GM12878 (cell line): Measurements from ENCODE around the gene MASP1. TPM values are rescaled to one million over a fixed set of nuclear protein-coding genes. Genes with fewer than 3 reads are reported as not detected.
"Not testable (repeated sequence)": the region's sequence is repeated elsewhere in the genome, so short reads cannot be mapped to it uniquely, and the experiment has no call there.

ENCODE experiments used
- ATAC-seq: fragments of 200-7000 bp; cut with Tn5 transposase; 3 replicates; pipeline ENCODE4 v1.9.1; 2020; ENCODE audit warnings: mild to moderate bottlenecking, moderate library complexity
- BruUV-seq: library from RNA; stranded (reverse); fragments of 400-500 nt; replicated peaks from 2 replicates; lab custom pipeline; 2021; lab: Mats Ljungman, UMichigan
- CTCF ChIA-PET: fragments of 300-600 bp; sonication (Branson Sonifier 250); formaldehyde crosslinking; extraction: SDS; loops from one replicate; lab custom pipeline; 2021; ENCODE audit warnings: inconsistent platforms; lab: Yijun Ruan, JAX
- POLR2A ChIA-PET: fragments of 350-600 bp; formaldehyde crosslinking; extraction: SDS; loops from one replicate; lab custom pipeline; 2021; ENCODE audit warnings: inconsistent platforms; lab: Charles Lee
- RAD21 ChIA-PET: fragments of 300-600 bp; sonication (Branson Sonifier 250); formaldehyde crosslinking; loops from one replicate; lab custom pipeline; 2023; ENCODE audit warnings: antibody characterized with exemption; ENCODE audit not compliant: unreplicated experiment; lab: Charles Lee
- SMC1A ChIA-PET: fragments of 300-600 bp; sonication (Branson Sonifier 250); formaldehyde crosslinking; loops from one replicate; lab custom pipeline; 2023; ENCODE audit not compliant: unreplicated experiment, uncharacterized antibody; lab: Charles Lee
- DNase-seq: peaks from one replicate; pipeline ENCODE4 v3.0.0-alpha.2; 2011; ENCODE audit warnings: low read depth, low spot score
- FAIRE-seq: peaks from 3 replicates; lab custom pipeline; 2011; peaks lifted over from hg19 to GRCh38; lab: Jason Lieb, UNC
- H2AFZ ChIP-seq: 2 replicates; pipeline ENCODE4 v1.6.0; 2011; ENCODE audit warnings: low read depth, low read length, control low read depth; ENCODE audit not compliant: control insufficient read depth
- H3K27ac ChIP-seq: 2 replicates; pipeline ENCODE4 v1.5.1; 2011; ENCODE audit warnings: control low read depth; ENCODE audit not compliant: control insufficient read depth, insufficient read depth
- H3K27me3 ChIP-seq, 2 experiments: replicated peaks in 1 of 2; 2 replicates each; pipeline versions ENCODE4 v1.6.0 to v1.6.1; 2011; ENCODE audit warnings: low read length in 1 of 2; ENCODE audit not compliant: control insufficient read depth in 2 of 2, insufficient read depth in 2 of 2
- H3K36me3 ChIP-seq, 2 experiments: 2 replicates each; pipeline ENCODE4 v1.5.1; 2011; ENCODE audit warnings: low read length in 1 of 2; ENCODE audit not compliant: control insufficient read depth in 2 of 2, insufficient read depth in 2 of 2
- H3K4me1 ChIP-seq: 2 replicates; pipeline ENCODE4 v1.6.1; 2011; ENCODE audit warnings: mild to moderate bottlenecking, low read length, moderate library complexity, mixed read lengths; ENCODE audit not compliant: control insufficient read depth, insufficient read depth
- H3K4me2 ChIP-seq: 2 replicates; pipeline ENCODE4 v1.6.0; 2011; ENCODE audit warnings: control low read depth; ENCODE audit not compliant: control insufficient read depth, insufficient read depth
- H3K4me3 ChIP-seq: fragments of 200-600 bp; sonication (generic); 2 replicates; pipeline ENCODE4 v1.5.1; 2016
- H3K79me2 ChIP-seq: 2 replicates; pipeline ENCODE4 v1.6.0; 2011; ENCODE audit warnings: low read length; ENCODE audit not compliant: control insufficient read depth, insufficient read depth
- H3K9ac ChIP-seq: 2 replicates; pipeline ENCODE4 v1.8.0; 2011; ENCODE audit warnings: low read length, control low read depth, mixed read lengths; ENCODE audit not compliant: control insufficient read depth, insufficient read depth
- H3K9me3 ChIP-seq: replicated peaks from 3 replicates; pipeline ENCODE4 v1.5.1; 2011; ENCODE audit warnings: mild to moderate bottlenecking, low read length; ENCODE audit not compliant: control insufficient read depth, insufficient read depth
- H4K20me1 ChIP-seq: 2 replicates; pipeline ENCODE4 v1.6.0; 2011; ENCODE audit not compliant: control insufficient read depth, insufficient read depth
- JUND ChIP-seq: IDR thresholded peaks from 2 replicates; pipeline ENCODE4 v1.6.1; 2012; ENCODE audit warnings: low read depth, mild to moderate bottlenecking, low read length, improper control_type of control experiment, moderate library complexity
- SUZ12 ChIP-seq: fragments of 200-600 bp; sonication (generic); IDR thresholded peaks from one replicate; pipeline ENCODE4 v1.6.1; 2018; ENCODE audit warnings: antibody characterized with exemption, mild to moderate bottlenecking; ENCODE audit not compliant: unreplicated experiment
- WGBS: methylation state at CpG from one replicate; pipeline ENCODE4 v1.1.6; 2016; ENCODE audit warnings: low lambda C conversion rate; ENCODE audit not compliant: insufficient replicate concordance, insufficient coverage; ENCODE audit errors: missing lambda C conversion rate; 5-methylcytosine and 5-hydroxymethylcytosine counted together
- in situ Hi-C: fragments of 300-500 bp; cut with MboI; formaldehyde crosslinking; loops from 9 replicates; pipeline ENCODE4 v1.14.3; 2018; ENCODE audit warnings: mixed read lengths
- intact Hi-C: fragments of 100-400 bp; cut with micrococcal nuclease; formaldehyde crosslinking; loops from one replicate; pipeline ENCODE4 v1.14.2; 2022; ENCODE audit not compliant: unreplicated experiment
- polyA plus RNA-seq, 11 experiments: library from polyadenylated mRNA; depleted of rRNA in 4 of 11; unstranded in 6 of 11; stranded (reverse) in 5 of 11; fragments of >200 nt; fragmentation: Nextera tagmentation in 4 of 11; fragmentation: Illumina TruSeq in 1 of 11; extraction: Ambion mirVana in 4 of 11; extraction: Trizol in 1 of 11; gene quantifications; 1 replicate in 1 of 11; 2 replicates in 10 of 11; pipeline versions ENCODE4 v1.2.1 to v1.2.3, GENCODE V29; 2011 to 2016; ENCODE audit warnings: inconsistent platforms in 2 of 11, missing spikeins in 2 of 11, low read depth in 1 of 11
- total RNA-seq, 4 experiments: library from RNA; depleted of rRNA in 3 of 4; stranded (reverse); fragments of >200 nt in 3 of 4; fragmentation: Illumina TruSeq in 1 of 4; extraction: Trizol in 1 of 4; gene quantifications; 2 replicates each; pipeline versions ENCODE4 v1.2.1 to v1.2.3, GENCODE V29; 2013 to 2021
- TF ChIP-seq, protein P1 (sequence below): fragments of 450-650 bp; IDR thresholded peaks from 2 replicates; pipeline ENCODE4 v1.6.1; 2014; ENCODE audit warnings: mild to moderate bottlenecking

The MASP1 gene
- total and polyA plus RNA-seq, 10 of the 15 experiments (the other 5 are each of a cell fraction or from before 2014, with no cell fraction given), result 0.05 TPM; not detected in 9

DNA sequence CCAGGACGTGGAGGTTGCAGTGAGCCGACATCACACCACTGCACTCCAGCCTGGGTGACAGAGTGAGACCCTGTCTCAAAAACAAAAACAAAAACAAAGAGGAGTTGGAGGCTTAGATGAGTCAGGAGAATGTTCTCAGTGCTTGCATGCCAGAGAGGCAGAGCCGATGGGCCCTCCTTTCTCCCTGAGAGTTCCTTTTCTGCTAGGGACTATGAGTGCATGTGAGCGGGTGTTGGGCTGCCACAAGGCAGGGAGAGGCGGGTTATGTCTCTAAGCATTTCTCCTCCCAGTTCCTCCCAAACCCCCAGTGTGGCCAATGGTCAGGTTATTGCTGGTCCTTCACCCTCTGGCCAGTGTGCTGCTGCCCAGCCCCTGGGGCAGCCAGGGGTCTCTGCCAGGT, 49.1 kb downstream of the MASP1 start:
- WGBS, result 53% methylated on average over 5 of the region's 5 CpGs
- H3K4me2 ChIP-seq, result no peak overlapping the region; the same call in 1 of the 2 replicates
- no peak for DNase-seq

DNA sequence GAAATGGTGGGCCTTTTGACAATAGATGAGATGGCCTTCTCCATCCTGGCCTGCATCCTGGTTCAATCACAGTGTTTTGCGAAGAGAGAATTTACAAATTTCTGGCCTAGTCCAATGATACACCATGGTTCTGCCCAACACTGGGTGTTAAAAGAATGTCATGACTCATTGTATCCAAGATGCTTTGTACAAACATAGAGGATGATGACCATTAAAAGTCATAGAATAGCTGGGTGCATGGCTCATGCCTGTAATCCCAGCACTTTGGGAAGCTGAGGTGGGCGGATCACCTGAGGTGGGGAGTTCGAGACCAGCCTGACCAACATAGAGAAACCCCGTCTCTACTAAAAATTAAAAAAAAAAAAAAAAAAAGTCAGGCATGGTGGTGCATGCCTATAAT, 52.7 kb downstream of the MASP1 start:
- intact Hi-C loops, H3K36me3 ChIP-seq, ATAC-seq, H3K4me1 ChIP-seq, POLR2A ChIA-PET, H3K79me2 ChIP-seq, H3K9ac ChIP-seq, in situ Hi-C loops, H3K27me3 ChIP-seq, H3K9me3 ChIP-seq, H4K20me1 ChIP-seq, H3K4me3 ChIP-seq, H3K27ac ChIP-seq, BruUV-seq, H2AFZ ChIP-seq, RAD21 ChIA-PET, FAIRE-seq, H3K4me2 ChIP-seq, DNase-seq: not testable (repeated sequence)
- ChIA-PET CTCF (interaction anchor here (0.6 kb wide), 1 partner anchor 146 kb away, joined by 3 read pairs; no protein-coding TSS in a partner anchor), SMC1A (interaction anchor here (0.7 kb wide), 1 partner anchor 440 kb away, joined by 3 read pairs; no protein-coding TSS in a partner anchor)
- WGBS, result 60% methylated on average over 2 of the region's 4 CpGs

More for the DNA sequence above, 49.1 kb downstream of the MASP1 start:
- Histone ChIP-seq H3K36me3 (no peaks in the 10 kb centered on the region), H3K27me3 (peaks cover 0 to 3% of the 10 kb centered on the region in 2 experiments; a peak in 2 of 4 replicates), H3K9me3 (no peaks in the 10 kb centered on the region; the same call in 2 of the 3 replicates), H3K27ac (no peak overlapping the region), H2AFZ (no peak overlapping the region), H4K20me1 (no peaks in the 10 kb centered on the region), H3K4me3 (no peak overlapping the region), H3K4me1 (peaks cover 3% of the 10 kb centered on the region; the same call in 1 of the 2 replicates), H3K9ac (no peak overlapping the region), H3K79me2 (no peaks in the 10 kb centered on the region)
- ATAC-seq, result no peak
- CTCF ChIA-PET, result interaction anchor here (1.1 kb wide), 1 partner anchor 22 kb away, joined by 3 read pairs; no protein-coding TSS in a partner anchor
- in situ Hi-C loops, result no loop called here
- TF ChIP-seq SUZ12, result no peak
- TF ChIP-seq, protein P1, sequence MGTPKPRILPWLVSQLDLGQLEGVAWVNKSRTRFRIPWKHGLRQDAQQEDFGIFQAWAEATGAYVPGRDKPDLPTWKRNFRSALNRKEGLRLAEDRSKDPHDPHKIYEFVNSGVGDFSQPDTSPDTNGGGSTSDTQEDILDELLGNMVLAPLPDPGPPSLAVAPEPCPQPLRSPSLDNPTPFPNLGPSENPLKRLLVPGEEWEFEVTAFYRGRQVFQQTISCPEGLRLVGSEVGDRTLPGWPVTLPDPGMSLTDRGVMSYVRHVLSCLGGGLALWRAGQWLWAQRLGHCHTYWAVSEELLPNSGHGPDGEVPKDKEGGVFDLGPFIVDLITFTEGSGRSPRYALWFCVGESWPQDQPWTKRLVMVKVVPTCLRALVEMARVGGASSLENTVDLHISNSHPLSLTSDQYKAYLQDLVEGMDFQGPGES, result no peak
- TF ChIP-seq JUND, result no peak
- no peak for FAIRE-seq
- SMC1A ChIA-PET, result interaction anchor here (1.0 kb wide), 1 partner anchor 99 kb away, joined by 3 read pairs; no protein-coding TSS in a partner anchor
- POLR2A ChIA-PET, result no interaction called here
- intact Hi-C loops, result no loop called here
- BruUV-seq, result no TSS peak
- RAD21 ChIA-PET, result no interaction called here
